Ureter (tissue), 1 donor: ENCODE measurements around the gene RAD51C. TPM values are rescaled to one million over a fixed set of nuclear protein-coding genes. Genes with fewer than 3 reads are reported as not detected.
"Not testable (repeated sequence)": the region's sequence is repeated elsewhere in the genome, so short reads cannot be mapped to it uniquely, and the experiment has no call there.

Experiments used
- DNase-seq: peaks from one replicate; pipeline ENCODE4 v3.0.0-alpha.2; 2020; ENCODE audit warnings: low spot score
- total RNA-seq: library from RNA; stranded (reverse); gene quantifications from one replicate; pipeline ENCODE4 v1.2.4, GENCODE V29; 2023
- donor health status: DM: yes; HTN: yes; CAD: no.

Gene RAD51C
- total RNA-seq, 1 donor from 2014 or later, result 16.3 TPM

DNA sequence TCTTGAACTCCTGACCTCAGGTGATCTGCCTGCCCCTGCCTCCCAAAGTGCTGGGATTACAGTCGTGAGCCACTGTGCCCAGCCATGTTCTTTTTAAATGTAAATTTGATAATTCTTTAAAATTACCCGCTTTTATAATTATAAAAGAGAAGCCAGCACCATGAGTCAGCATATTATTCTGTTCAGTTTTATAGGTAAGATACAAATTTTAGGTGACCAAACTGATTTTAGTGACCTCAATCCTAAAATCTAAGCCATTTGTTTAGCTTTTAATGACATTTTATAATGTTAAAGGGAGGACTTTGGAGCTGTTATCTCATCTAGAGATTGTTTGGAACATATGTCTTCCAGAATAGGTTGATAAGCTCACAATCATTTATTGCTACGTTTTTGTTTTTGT is 42.4 kb downstream of the RAD51C start:
- DNase-seq, result no peak

DNA sequence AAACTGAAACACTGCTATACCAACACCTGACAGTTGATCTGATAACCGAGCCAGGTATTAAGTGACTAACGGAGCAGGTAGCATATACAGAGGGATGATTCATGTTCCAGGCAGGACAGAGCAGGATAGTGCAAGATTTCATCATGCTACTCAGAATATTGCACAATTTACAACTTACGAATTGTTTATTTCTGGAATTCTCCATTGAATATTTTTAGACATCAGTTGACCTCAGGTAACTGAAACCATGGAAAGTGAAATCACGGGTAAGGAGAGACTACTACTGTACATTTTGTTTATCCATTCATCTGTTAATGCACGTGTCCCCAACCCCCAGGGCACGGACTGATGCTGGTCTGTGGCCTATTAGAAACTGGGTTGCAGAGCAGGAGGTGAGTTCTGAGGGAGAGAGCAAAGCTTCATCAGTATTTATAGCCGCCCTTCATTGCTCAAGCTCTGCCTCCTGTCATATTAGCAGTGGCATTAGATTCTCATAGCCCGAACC is 48.8 kb downstream of the RAD51C start:
- DNase-seq, result no peak

DNA sequence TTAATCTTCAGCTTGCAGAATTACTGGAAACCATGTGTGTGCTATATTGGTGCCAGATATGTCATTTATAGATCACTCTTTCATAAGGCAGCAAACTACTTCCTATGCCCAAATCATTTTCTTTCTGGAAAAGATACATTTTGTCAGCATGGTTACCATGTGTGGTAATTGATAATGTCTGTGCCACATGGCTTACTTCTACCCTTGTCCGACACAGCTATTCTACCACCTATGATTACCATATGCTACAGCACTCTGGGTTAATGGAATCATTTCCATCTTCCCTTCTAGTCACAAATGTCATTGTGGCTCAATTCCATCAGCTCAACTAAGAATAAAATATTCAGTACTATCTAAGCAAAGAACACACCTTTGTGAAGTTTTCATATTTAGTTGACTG is 55.3 kb downstream of the RAD51C start:
- no peak for DNase-seq

DNA sequence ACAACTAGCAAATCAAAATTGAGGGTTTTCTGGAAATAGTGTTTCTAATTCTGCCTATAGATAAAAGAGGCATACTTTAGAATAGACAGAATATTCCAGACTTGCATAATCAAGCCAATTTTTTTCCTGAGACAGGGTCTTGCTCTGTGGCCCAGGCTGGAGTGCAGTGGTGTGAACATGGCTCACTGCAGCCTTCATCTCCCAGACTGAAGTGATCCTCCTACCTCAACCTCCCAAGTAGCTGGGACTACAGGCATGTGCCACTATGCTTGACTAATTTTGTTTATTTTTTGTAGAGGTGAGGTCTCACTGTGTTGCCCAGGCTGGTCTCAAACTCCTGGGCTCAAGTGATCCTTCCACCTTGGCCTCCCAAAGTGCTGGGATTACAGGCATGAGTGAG is 57.2 kb downstream of the RAD51C start:
- DNase-seq, result not testable (repeated sequence)

DNA sequence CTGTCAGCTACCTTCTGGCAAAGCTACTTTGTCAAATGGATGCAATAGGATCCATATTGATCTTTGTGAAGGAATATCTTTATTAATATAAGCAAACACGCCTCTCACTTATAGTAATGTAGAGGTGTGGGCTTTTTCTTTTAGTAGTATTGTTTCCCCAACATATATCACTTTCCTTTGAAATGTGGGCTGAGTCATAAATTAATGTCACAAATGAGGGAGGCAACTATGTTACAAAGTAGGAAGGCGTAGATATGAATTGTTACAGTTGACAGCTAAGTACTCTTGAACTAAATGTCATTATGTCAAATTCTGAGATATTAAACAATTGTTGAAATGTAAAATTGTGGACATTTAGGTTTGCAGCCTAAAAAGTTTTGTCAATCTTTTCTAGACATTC is 60.6 kb downstream of the RAD51C start:
- no peak for DNase-seq

DNA sequence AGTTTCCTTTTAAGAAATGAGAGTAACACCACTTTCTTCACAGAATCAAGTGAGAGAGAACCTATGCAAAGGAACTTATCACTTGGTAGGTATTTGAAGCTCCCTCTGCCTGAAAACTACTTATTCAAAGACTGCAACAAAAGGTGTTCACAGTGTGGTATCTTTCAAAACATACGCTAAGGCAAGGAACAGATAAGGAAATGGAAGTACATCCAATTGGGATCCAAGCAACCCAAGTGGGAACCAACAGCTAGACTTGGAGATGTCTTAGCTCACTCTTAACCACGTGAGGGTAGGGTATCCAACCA is 62.8 kb downstream of the RAD51C start:
- no peak for DNase-seq

DNA sequence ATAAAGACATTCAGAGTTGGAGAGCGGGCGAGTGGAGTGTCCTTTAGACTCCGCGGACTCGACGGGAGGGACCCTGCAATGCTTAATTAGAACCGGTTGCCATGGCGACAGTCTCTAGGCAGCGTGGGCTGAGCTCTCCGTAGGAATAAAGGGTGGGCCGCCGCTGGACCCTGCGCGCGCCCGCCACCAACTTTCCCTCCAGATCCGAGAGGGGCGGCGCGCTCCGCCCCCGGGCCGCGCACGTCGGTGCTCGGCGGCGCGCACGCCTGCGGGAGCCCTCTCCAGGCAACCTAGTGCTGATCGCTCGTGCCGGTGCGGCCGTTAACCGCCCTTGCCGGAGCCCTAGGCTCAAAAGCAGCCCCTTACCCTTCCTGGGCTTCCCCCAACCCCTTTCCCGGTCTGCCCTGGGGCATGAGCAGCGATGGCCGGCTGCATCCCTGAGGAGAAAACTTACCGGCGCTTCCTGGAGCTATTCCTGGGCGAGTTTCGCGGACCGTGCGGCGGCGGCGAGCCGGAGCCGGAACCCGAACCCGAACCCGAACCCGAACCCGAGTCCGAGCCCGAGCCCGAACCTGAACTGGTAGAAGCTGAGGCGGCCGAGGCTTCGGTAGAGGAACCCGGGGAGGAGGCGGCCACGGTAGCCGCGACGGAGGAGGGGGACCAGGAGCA is 63.3 kb downstream of the RAD51C start, which contains the start of gene PPM1E:
Gene PPM1E (plus strand): TSS at position 278 of the 669 bp plus-strand sequence.
- DNase-seq, result no peak

DNA sequence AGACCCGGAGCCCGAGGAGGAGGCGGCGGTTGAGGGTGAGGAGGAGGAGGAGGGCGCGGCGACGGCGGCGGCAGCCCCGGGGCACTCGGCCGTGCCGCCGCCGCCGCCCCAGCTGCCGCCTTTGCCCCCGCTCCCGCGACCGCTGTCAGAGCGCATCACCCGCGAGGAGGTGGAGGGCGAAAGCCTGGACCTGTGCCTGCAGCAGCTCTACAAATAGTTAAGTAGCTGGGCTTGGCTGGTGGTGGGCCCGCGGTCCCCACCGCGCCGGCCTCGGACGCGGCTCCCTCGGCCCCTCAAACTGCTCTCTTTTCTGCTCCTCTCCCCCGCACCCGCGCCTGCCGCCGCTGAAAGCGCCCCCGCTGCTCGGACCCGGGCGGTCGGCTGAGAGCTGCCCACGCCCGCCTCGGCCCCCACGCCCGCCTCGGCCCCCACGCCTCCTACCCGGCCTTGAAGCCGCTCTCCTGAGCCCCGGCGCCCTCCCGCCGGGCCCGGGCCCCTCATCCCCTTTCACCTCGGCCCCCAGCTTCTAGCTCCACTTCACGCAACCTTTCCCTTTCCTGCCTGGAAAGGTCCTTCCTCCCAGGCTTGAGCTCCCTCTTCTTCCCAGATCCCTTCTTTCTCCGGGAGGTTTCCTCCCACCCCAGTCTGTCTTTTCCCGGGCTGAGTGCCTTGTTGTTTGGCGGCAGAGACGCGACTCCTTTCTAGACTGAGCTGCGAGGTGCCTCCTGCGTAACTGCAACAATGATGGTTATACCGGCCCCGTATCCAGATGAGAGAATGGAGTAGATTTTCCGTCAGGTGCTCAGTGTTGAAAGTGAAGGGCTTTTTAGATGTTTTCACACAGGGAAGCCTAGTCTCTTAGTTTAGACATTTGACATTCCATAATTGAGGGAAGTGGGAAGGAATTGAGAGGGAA is 64.1 kb downstream of the RAD51C start:
- DNase-seq, result no peak

DNA sequence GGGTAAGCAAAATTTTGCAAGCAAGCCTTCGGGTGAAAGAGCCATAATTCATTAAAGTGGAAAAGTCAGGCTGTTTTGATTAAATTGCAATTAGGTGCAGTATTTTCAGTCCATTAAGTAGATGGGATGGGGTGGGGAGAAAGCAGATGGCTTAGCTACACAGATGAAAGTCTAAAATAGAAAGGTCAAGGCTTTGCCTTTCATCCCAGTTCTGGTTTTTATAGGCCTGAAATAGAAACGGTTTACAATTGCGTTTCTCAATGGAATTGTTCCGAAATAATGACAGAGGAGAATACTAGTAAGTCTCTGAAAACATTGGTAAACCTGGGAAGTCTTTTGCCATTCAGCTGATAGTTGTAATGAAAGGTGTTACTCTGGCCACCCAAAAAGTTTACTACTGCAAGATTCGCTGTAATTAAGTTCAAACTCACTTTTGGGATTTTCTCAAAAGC is 64.8 kb downstream of the RAD51C start:
- no peak for DNase-seq

DNA sequence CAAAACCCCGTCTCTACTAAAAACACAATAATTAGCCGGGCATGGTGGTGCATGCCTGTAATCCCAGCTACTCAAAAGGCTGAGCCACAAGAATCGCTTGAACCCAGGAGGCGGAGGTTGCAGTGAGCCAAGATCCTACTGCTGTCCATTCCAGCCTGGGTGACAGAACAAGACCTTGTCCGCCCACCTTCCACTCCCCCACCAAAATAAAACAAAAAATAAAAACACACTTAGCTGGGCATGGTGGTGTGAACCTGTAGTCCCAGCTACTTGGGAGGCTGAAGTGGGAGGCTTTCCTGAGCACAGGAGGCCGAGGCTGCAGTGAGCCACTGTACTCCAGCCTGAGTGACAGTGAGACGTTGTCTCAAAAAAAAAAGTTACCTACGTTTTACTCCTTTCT is 66.5 kb downstream of the RAD51C start:
- no peak for DNase-seq

DNA sequence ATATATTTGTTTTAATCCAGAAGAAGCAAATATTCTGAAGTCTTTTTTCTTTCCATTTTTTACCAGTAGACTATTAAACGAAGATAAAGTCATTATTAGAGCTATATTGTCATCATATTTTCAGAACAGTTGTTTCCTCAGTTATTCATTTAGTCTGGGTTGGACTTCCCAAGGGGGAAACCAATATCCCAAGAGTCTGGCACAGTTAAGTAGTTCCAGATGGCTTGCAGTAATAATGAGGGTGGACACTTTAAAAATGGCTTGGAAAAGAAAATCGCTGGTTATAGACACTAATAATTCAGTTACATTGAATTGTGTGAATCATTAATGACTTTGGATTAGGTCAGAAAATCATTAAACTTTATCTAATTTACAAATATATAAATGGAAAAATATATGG is 67.1 kb downstream of the RAD51C start:
- DNase-seq, result no peak

DNA sequence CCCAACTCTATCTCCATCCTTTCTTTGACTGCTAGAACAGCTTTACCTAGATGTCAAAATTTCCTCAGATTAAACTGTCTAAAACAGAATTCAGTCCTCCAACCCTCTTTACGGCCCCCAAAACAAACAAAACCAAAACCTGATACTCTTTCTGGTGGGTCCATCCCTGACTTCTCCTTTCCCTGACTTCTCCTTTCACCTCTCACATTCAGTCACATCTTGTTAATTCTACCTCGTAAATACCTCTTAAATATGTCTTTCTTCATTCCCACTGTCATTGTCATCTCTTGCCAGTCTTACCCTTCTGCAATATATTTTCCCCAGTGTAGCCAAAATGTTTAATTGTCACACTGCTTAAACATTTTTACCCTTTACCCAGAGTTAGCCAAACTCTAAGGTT is 67.8 kb downstream of the RAD51C start:
- DNase-seq, result no peak

DNA sequence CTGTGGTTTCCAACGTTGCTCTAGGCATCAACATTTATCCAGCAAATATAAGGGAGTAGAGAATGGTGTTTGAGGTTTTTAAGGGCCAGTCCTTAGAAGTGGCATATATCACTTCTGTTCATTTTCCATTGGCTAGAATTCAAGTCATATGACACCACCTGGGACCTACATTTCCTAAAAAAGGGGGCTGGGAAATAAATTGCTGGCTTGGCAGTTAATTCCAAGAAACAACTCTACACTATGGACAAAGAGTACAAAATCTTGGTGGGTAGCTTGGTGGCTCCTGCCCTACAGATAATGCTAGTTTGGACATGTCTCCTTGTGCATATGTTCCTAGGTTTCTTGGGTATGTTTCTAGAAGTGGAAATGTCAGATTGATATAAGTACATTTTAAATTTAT is 70.9 kb downstream of the RAD51C start:
- DNase-seq, result no peak

DNA sequence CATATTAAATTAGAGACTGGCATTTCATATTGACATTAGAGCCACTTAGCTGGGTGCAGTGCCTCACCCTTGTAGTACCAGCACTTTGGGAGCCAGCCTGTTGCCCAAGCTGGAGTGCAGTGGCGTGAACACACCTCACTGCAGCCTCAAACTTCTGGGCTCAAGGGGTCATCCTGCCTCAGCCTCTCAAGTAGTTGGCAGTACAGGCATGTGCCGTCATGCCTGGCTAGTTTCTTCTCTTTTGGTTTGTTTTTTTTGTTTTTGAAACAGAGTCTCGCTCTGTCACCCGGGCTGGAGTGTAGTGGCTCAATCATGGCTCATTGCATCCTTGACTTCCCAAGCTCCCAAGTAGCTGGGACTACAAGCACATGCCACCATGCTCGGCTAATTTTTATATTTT is 72.0 kb downstream of the RAD51C start:
- DNase-seq, result no peak

DNA sequence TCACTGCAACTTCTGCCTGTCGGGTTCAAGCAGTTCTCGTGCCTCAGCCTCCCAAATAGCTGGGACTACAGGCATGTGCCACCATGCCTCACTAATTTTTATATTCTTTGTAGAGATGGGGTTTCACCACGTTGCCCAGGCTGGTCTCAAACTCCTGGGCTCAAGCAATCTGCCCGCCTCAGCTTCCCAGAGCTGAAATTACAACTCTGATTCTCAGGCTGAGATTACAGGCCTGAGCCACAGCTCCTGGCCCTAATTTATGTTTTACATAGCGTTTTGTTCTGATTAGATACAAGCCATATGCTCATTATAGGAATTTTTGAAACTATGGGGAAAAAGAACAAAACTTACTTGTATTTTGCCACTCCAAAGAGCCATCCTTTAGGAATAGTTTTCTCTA is 86.1 kb downstream of the RAD51C start:
- DNase-seq, result not testable (repeated sequence)

DNA sequence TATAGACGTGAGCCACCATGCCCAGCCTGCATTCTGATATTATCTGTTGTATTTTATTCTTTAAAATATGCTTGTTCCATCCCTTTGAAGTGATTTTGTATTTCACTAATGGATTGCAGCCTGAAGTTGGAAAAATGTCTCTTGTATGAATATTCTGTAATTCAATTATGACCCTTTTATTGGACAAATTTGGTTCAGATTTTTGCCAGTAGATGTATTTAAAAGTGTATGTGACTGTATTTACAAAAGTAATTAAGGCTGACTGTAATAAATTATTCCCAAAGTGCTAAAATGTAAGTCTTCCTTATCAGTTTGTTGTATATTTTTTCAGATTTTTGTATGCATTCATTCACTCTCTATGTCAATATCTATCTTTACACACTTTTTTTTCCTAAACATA is 87.0 kb downstream of the RAD51C start:
- no peak for DNase-seq

DNA sequence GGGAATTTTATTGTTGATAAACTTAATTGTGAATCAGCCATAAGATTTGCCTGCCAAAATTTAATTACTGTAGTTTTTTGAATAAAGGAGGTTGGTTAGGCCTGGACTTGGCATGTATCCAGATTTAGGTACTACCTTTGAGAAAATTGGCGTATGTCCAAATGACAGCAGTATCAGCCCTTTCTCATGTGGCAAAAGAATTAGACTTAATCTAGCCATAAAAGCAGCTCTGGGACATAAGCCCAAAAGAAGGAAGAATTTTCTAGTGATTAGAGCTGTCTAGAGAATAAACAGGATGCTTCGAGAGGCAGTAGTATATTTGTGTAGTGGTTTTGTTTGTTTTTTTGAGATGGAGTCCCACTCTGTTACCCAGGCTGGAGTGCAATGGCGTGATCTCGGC is 91.0 kb downstream of the RAD51C start:
- DNase-seq, result no peak

DNA sequence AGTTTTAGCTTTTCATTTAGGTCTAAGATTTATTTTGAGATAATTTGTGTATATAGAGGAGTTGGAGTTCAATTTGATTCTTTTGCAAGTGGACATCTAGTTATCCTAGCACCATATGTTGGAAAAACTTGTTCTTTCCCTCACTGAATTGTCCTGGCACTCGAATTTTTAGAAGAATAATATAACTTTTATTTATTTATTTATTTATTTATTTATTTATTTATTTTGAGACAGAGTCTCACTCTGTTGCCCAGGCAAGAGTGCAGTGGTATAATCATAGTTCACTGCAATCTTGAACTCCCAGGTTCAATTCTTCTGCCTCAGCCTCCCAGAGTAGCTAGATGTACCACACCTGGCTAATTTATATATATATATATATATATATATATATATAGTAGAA is 92.7 kb downstream of the RAD51C start:
- DNase-seq, result no peak

Other genes with a start within 250 kb of the RAD51C start
- gene HSF5, start 204.2 kb upstream of the RAD51C start, total RNA-seq, result 0.18 TPM
- 76.4 TPM for gene MTMR4, start 178.0 kb upstream of the RAD51C start, total RNA-seq
- 0.55 TPM for gene TEX14, start 557 bp upstream of the RAD51C start, total RNA-seq
- 0.39 TPM for gene PPM1E, start 63.3 kb downstream of the RAD51C start, total RNA-seq